Keratinocyte (primary cell): Measurements from ENCODE around the gene PLA2R1. TPM values are rescaled to one million over a fixed set of nuclear protein-coding genes. Genes with fewer than 3 reads are reported as not detected.

ENCODE experiments used
- DNase-seq: peaks from one replicate; pipeline ENCODE4 v3.0.0-alpha.2; 2011; ENCODE audit warnings: low read depth, missing footprints, low spot score
- FAIRE-seq: peaks from 2 replicates; lab custom pipeline; 2011; peaks lifted over from hg19 to GRCh38; lab: Jason Lieb, UNC
- H2AFZ ChIP-seq: 2 replicates; pipeline ENCODE4 v1.6.0; 2012; ENCODE audit warnings: low read length, control low read depth, inconsistent platforms; ENCODE audit not compliant: control insufficient read depth
- H3K27ac ChIP-seq: 2 replicates; pipeline ENCODE4 v1.5.1; 2011; ENCODE audit warnings: low read length; ENCODE audit not compliant: control insufficient read depth, insufficient read depth
- H3K27me3 ChIP-seq: 3 replicates; pipeline ENCODE4 v1.6.0; 2011; ENCODE audit warnings: low read length; ENCODE audit not compliant: control insufficient read depth, insufficient read depth; ENCODE audit errors: extremely low read depth
- H3K36me3 ChIP-seq, 2 experiments: 2 replicates in 1 of 2; 3 replicates in 1 of 2; pipeline ENCODE4 v1.5.1; 2011; ENCODE audit warnings: low read length in 2 of 2, mild to moderate bottlenecking in 1 of 2; ENCODE audit not compliant: control insufficient read depth in 2 of 2, insufficient read depth in 2 of 2; ENCODE audit errors: extremely low read depth in 1 of 2
- H3K4me1 ChIP-seq: 3 replicates; pipeline ENCODE4 v1.5.1; 2011; ENCODE audit warnings: low read length; ENCODE audit not compliant: control insufficient read depth, insufficient read depth; ENCODE audit errors: extremely low read depth
- H3K4me2 ChIP-seq: 3 replicates; pipeline ENCODE4 v1.6.0; 2011; ENCODE audit warnings: low read depth, low read length; ENCODE audit not compliant: control insufficient read depth, insufficient read depth; ENCODE audit errors: extremely low read depth
- H3K4me3 ChIP-seq, 3 experiments: fragments of 200-600 bp in 1 of 3; sonication (generic) in 1 of 3; 2 replicates in 2 of 3; 3 replicates in 1 of 3; pipeline ENCODE4 v1.5.1; 2011 to 2016; ENCODE audit warnings: low read length in 3 of 3, mild to moderate bottlenecking in 3 of 3, control low read depth in 2 of 3, inconsistent platforms in 1 of 3, low read depth in 1 of 3, mixed read lengths in 1 of 3, mixed run types in 1 of 3, moderate library complexity in 1 of 3; ENCODE audit not compliant: control insufficient read depth in 2 of 3, insufficient read depth in 2 of 3; ENCODE audit errors: extremely low read depth in 1 of 3
- H3K79me2 ChIP-seq: 2 replicates; pipeline ENCODE4 v1.6.0; 2012; ENCODE audit warnings: low read length; ENCODE audit not compliant: control insufficient read depth, insufficient read depth
- H3K9ac ChIP-seq: 3 replicates; pipeline ENCODE4 v1.6.0; 2011; ENCODE audit warnings: low read length; ENCODE audit not compliant: control insufficient read depth, insufficient read depth; ENCODE audit errors: extremely low read depth
- H3K9me1 ChIP-seq: 3 replicates; pipeline ENCODE4 v1.6.0; 2011; ENCODE audit warnings: low read length; ENCODE audit not compliant: control insufficient read depth, insufficient read depth; ENCODE audit errors: extremely low read depth
- H3K9me3 ChIP-seq: 2 replicates; pipeline ENCODE4 v1.5.1; 2012; ENCODE audit warnings: low read depth, low read length; ENCODE audit not compliant: control insufficient read depth
- H4K20me1 ChIP-seq: 3 replicates; pipeline ENCODE4 v1.6.0; 2011; ENCODE audit warnings: low read length; ENCODE audit not compliant: control insufficient read depth, insufficient read depth; ENCODE audit errors: extremely low read depth
- CTCF ChIP-seq, 3 experiments: IDR thresholded peaks in 1 of 3; conservative IDR thresholded peaks in 1 of 3; optimal IDR thresholded peaks in 1 of 3; 2 replicates in 2 of 3; 3 replicates in 1 of 3; pipeline versions ENCODE3 to v1.5.1; 2011; ENCODE audit warnings: low read length in 3 of 3, mild to moderate bottlenecking in 3 of 3, moderate library complexity in 2 of 3, control low read depth in 1 of 3, inconsistent platforms in 1 of 3; ENCODE audit not compliant: insufficient read depth in 2 of 3; ENCODE audit errors: extremely low read depth in 1 of 3
- EZH2 ChIP-seq: IDR thresholded peaks from one replicate; pipeline ENCODE4 v1.6.1; 2012; ENCODE audit warnings: inconsistent platforms, mild to moderate bottlenecking, low read length, moderate library complexity
- dilution Hi-C: fragments of 300-500 bp; cut with MboI; formaldehyde crosslinking; loops from one replicate; pipeline ENCODE4 v1.7.0; 2020; ENCODE audit warnings: low sequenced_read_pairs; ENCODE audit not compliant: extremely low pct_ligation_motif_present
- polyA plus RNA-seq, 5 experiments: library from polyadenylated mRNA; depleted of rRNA in 3 of 5; stranded (reverse) in 3 of 5; stranded (forward) in 1 of 5; unstranded in 1 of 5; fragments of >200 nt; gene quantifications; 1 replicate in 1 of 5; 2 replicates in 3 of 5; 3 replicates in 1 of 5; pipeline versions ENCODE4 v1.2.1 to v1.2.3, GENCODE V29; 2011 to 2012; ENCODE audit warnings: missing spikeins in 2 of 5, low read depth in 1 of 5, low replicate concordance in 1 of 5

PLA2R1 gene
- polyA plus RNA-seq, 1 donor (not counting 4 experiments of a cell fraction or from before 2014, with no cell fraction given) = 12.3 TPM

GRCh38 chr2:160010361-160011145 lies 51.9 kb downstream of the PLA2R1 start:
- DNase-seq (no peak), FAIRE-seq (no peak)
- peaks cover 5 to 13% of the 10 kb centered on the region in 2 experiments for H3K36me3 ChIP-seq
- H2AFZ ChIP-seq = no peak overlapping the region
- no peaks in the 10 kb centered on the region for H4K20me1 ChIP-seq
- H3K27me3 ChIP-seq = no peaks in the 10 kb centered on the region
- H3K4me1 ChIP-seq = no peaks in the 10 kb centered on the region
- no peak overlapping the region for H3K4me2 ChIP-seq
- no peaks in the 10 kb centered on the region for H3K9me3 ChIP-seq
- no peak overlapping the region for H3K27ac ChIP-seq
- no peak overlapping the region for H3K4me3 ChIP-seq
- TF ChIP-seq CTCF (optimal IDR thresholded peaks at IDR 0.05 in 1 of 3, IDR thresholded peaks at IDR 0.05 in 1 of 3, conservative IDR thresholded peaks at IDR 0.05 in 1 of 3; ENCODE audit: extremely low read depth in 1 of 3, insufficient read depth in 2 of 3, low read length in 3 of 3) (no peak), EZH2 (no peak)
- H3K9ac ChIP-seq = no peak overlapping the region
- dilution Hi-C loops = no loop called here
- no peaks in the 10 kb centered on the region for H3K9me1 ChIP-seq
- no peaks in the 10 kb centered on the region for H3K79me2 ChIP-seq

GRCh38 chr2:160007111-160007510 lies 55.3 kb downstream of the PLA2R1 start:
- H3K4me1 ChIP-seq = no peaks in the 10 kb centered on the region
- H3K27me3 ChIP-seq = no peaks in the 10 kb centered on the region
- H3K36me3 ChIP-seq = peaks cover 6 to 16% of the 10 kb centered on the region in 2 experiments
- no peaks in the 10 kb centered on the region for H3K79me2 ChIP-seq
- no peak for DNase-seq
- H3K9me1 ChIP-seq = no peaks in the 10 kb centered on the region
- dilution Hi-C loops = no loop called here
- TF ChIP-seq CTCF (optimal IDR thresholded peaks at IDR 0.05 in 1 of 3, IDR thresholded peaks at IDR 0.05 in 1 of 3, conservative IDR thresholded peaks at IDR 0.05 in 1 of 3; ENCODE audit: extremely low read depth in 1 of 3, insufficient read depth in 2 of 3, low read length in 3 of 3) = no peak
- TF ChIP-seq EZH2 = no peak
- H3K27ac ChIP-seq = no peak overlapping the region
- FAIRE-seq = no peak
- H3K4me3 ChIP-seq = no peak overlapping the region
- no peak overlapping the region for H3K4me2 ChIP-seq
- no peaks in the 10 kb centered on the region for H3K9me3 ChIP-seq
- H2AFZ ChIP-seq = no peak overlapping the region
- H4K20me1 ChIP-seq = no peaks in the 10 kb centered on the region
- H3K9ac ChIP-seq = no peak overlapping the region
